K562 (cell line): ENCODE results near the gene C19orf47. TPM values are rescaled to one million over a fixed set of nuclear protein-coding genes. Genes with fewer than 3 reads are reported as not detected.

ENCODE experiments used
- ATAC-seq: fragments of 200-7000 bp; cut with Tn5 transposase; 3 replicates; pipeline ENCODE4 v1.9.1; 2020; ENCODE audit warnings: moderate library complexity
- BruUV-seq: library from RNA; stranded (reverse); fragments of 400-500 nt; replicated peaks from 2 replicates; lab custom pipeline; 2021; lab: Mats Ljungman, UMichigan
- CTCF ChIA-PET: fragments of 300-600 bp; formaldehyde crosslinking; extraction: SDS; loops from one replicate; lab custom pipeline; 2021; ENCODE audit warnings: low intra/inter-chr PET ratio; lab: Yijun Ruan, JAX
- POLR2A ChIA-PET: fragments of 300-600, 350-650 bp; sonication (Branson Sonifier 250); formaldehyde crosslinking; extraction: SDS; loops from one replicate; lab custom pipeline; 2021; ENCODE audit warnings: antibody characterized with exemption, inconsistent platforms; lab: Yijun Ruan, JAX
- DNase-seq, 4 experiments: peaks; one replicate each; pipeline versions ENCODE4 v3.0.0 to v3.0.0-alpha.2; 2011 to 2018; ENCODE audit warnings: low spot score in 3 of 4, mixed read lengths in 3 of 4; ENCODE audit errors: extremely low read depth in 1 of 4
- FAIRE-seq: peaks from 2 replicates; lab custom pipeline; 2011; peaks lifted over from hg19 to GRCh38; lab: Jason Lieb, UNC
- H2AFZ ChIP-seq: 2 replicates; pipeline ENCODE4 v1.6.0; 2011; ENCODE audit warnings: low read depth, low read length, control low read depth, inconsistent platforms
- H3K27ac ChIP-seq: fragments of 200-600 bp; 3 replicates; pipeline ENCODE4 v1.8.0; 2011; ENCODE audit warnings: low read depth, mild to moderate bottlenecking, control low read depth, inconsistent platforms, low read length, moderate library complexity, mixed read lengths; ENCODE audit errors: extremely low read depth
- H3K27me3 ChIP-seq, 2 experiments: fragments of 300-600 bp in 1 of 2; 2 replicates in 1 of 2; 3 replicates in 1 of 2; pipeline versions ENCODE4 v1.6.0 to v1.8.0; 2011; ENCODE audit warnings: inconsistent platforms in 2 of 2, low read length in 2 of 2, mild to moderate bottlenecking in 1 of 2, mixed read lengths in 1 of 2, moderate library complexity in 1 of 2; ENCODE audit not compliant: control insufficient read depth in 2 of 2, insufficient read depth in 2 of 2
- H3K36me3 ChIP-seq: fragments of 300-600 bp; 3 replicates; pipeline ENCODE4 v1.8.0; 2011; ENCODE audit warnings: mild to moderate bottlenecking, low read length, inconsistent platforms; ENCODE audit not compliant: control insufficient read depth, insufficient read depth
- H3K4me1 ChIP-seq, 2 experiments: fragments of 200-600 bp in 1 of 2; replicated peaks in 1 of 2; 2 replicates in 1 of 2; 3 replicates in 1 of 2; pipeline versions ENCODE4 v1.5.1 to v1.8.0; 2011; ENCODE audit warnings: inconsistent platforms in 2 of 2, low read length in 2 of 2, mild to moderate bottlenecking in 1 of 2, mixed read lengths in 1 of 2, moderate library complexity in 1 of 2; ENCODE audit not compliant: control insufficient read depth in 2 of 2, insufficient read depth in 2 of 2
- H3K4me2 ChIP-seq: 2 replicates; pipeline ENCODE4 v1.6.1; 2011; ENCODE audit warnings: low read length, control low read depth, inconsistent platforms, mixed read lengths; ENCODE audit not compliant: insufficient read depth
- H3K4me3 ChIP-seq: fragments of 200-600 bp; sonication (generic), shearing (Covaris generic); 2 replicates; pipeline ENCODE4 v1.5.1; 2016; ENCODE audit warnings: control low read depth, inconsistent platforms
- H3K79me2 ChIP-seq: fragments of 200-600 bp; 3 replicates; pipeline ENCODE4 v1.8.0; 2011; ENCODE audit warnings: low read length, inconsistent platforms; ENCODE audit not compliant: control insufficient read depth, insufficient read depth
- H3K9ac ChIP-seq, 2 experiments: 2 replicates each; pipeline versions ENCODE4 v1.6.0 to v1.6.1; 2011; ENCODE audit warnings: low read depth in 2 of 2, low read length in 2 of 2, control low read depth in 1 of 2, inconsistent platforms in 1 of 2, mild to moderate bottlenecking in 1 of 2, mixed read lengths in 1 of 2; ENCODE audit not compliant: insufficient read depth in 1 of 2
- H3K9me1 ChIP-seq: one replicate; pipeline ENCODE4 v1.6.0; 2011; ENCODE audit warnings: inconsistent platforms, mild to moderate bottlenecking, low read length, moderate library complexity; ENCODE audit not compliant: control insufficient read depth, insufficient read depth
- H3K9me3 ChIP-seq: replicated peaks from 2 replicates; pipeline ENCODE4 v1.5.1; 2011; ENCODE audit warnings: low read depth, low read length, inconsistent platforms; ENCODE audit not compliant: control insufficient read depth, insufficient read depth
- H4K20me1 ChIP-seq: replicated peaks from 2 replicates; pipeline ENCODE4 v1.6.1; 2011; ENCODE audit warnings: low read length, inconsistent platforms, mixed read lengths; ENCODE audit not compliant: control insufficient read depth, insufficient read depth
- CCNT2 ChIP-seq: IDR thresholded peaks from 2 replicates; pipeline ENCODE4 v1.6.1; 2011; ENCODE audit warnings: borderline replicate concordance, low read depth, mild to moderate bottlenecking, moderate library complexity, mixed read lengths, low read length; ENCODE audit not compliant: insufficient read length; ENCODE audit errors: extremely low read depth
- NELFE ChIP-seq: IDR thresholded peaks from 2 replicates; pipeline ENCODE4 v1.6.1; 2011; ENCODE audit warnings: mild to moderate bottlenecking; ENCODE audit not compliant: insufficient read depth, insufficient read length
- ZNF589 ChIP-seq: fragments of 200-800 bp; sonication (Bioruptor generic); IDR thresholded peaks from 2 replicates; pipeline ENCODE4 v1.6.1; 2016; ENCODE audit warnings: low read depth, missing genetic modification characterization, missing compliant biosample characterization
- ZNF707 ChIP-seq: fragments of 250-450 bp; sonication (Bioruptor Pico); conservative IDR thresholded peaks from 2 replicates; pipeline ENCODE4 v1.8.0; 2022; ENCODE audit warnings: inconsistent platforms, mild to moderate bottlenecking, moderate library complexity
- WGBS: fragments of 100-300 bp; shearing (Covaris generic); methylation state at CpG from one replicate; pipeline ENCODE4 v1.1.6; 2016; ENCODE audit warnings: low coverage, mixed read lengths; ENCODE audit not compliant: insufficient coverage; ENCODE audit errors: missing lambda C conversion rate; 5-methylcytosine and 5-hydroxymethylcytosine counted together
- in situ Hi-C: fragments of 300-500 bp; cut with MboI; formaldehyde crosslinking; loops from 4 replicates; pipeline ENCODE4 v1.15.0; 2018; ENCODE audit warnings: inconsistent platforms, mixed read lengths
- intact Hi-C: fragments of 100-400 bp; cut with micrococcal nuclease; formaldehyde crosslinking; loops from 2 replicates; pipeline ENCODE4 v1.14.2; 2022
- polyA plus RNA-seq, 8 experiments: library from polyadenylated mRNA; depleted of rRNA in 4 of 8; stranded (reverse) in 5 of 8; unstranded in 3 of 8; fragments of >200 nt; fragmentation: Nextera tagmentation in 2 of 8; fragmentation: Illumina TruSeq in 1 of 8; extraction: Ambion mirVana in 2 of 8; extraction: Trizol in 1 of 8; gene quantifications; 2 replicates each; pipeline versions ENCODE4 v1.2.1 to v1.2.3, GENCODE V29; 2011 to 2014; ENCODE audit warnings: inconsistent platforms in 1 of 8, missing spikeins in 1 of 8
- total RNA-seq, 7 experiments: library from RNA; depleted of rRNA in 6 of 7; stranded (reverse); fragments of >200 nt in 6 of 7; fragmentation: Illumina TruSeq in 2 of 7; extraction: Trizol in 2 of 7; gene quantifications; 2 replicates each; pipeline versions ENCODE4 v1.2.1 to v1.2.3, GENCODE V29; 2011 to 2021; ENCODE audit warnings: low replicate concordance in 1 of 7

The C19orf47 gene
- total and polyA plus RNA-seq, 9 of the 15 experiments (the other 6 are each of a cell fraction or from before 2014, with no cell fraction given), result 0.08 to 26.1 (median 14.7) TPM

DNA sequence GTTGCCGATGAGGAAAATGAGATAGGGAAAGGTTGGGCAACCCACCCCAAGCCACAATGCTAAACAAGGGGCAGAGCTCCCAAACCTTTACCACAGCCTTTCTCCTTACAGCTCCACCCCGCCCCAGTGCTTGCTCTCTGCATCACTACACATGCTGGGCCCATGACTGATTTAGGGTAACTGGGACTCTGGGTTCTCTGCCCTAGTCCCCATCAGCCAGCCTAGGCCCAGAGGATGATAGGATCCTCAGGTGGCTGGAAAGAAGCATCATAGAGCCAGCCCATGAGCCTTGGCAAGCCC is 11.6 kb downstream of the C19orf47 start:
- H3K4me1 ChIP-seq, result peaks cover 0 to 5% of the 10 kb centered on the region in 2 experiments; a peak in 2 of 5 replicates
- BruUV-seq, result no TSS peak
- TF ChIP-seq ZNF707, result no peak
- TF ChIP-seq CCNT2, result no peak
- no peak for TF ChIP-seq ZNF589 (CRISPR knock-in tag)
- TF ChIP-seq NELFE, result no peak
- TF ChIP-seq, all 486 proteins: peak for 0
- POLR2A ChIA-PET, result interaction anchor here (0.8 to 1.9 kb wide), 2 partner anchors 11 to 22 kb away, joined by 3 to 5 read pairs; partner anchors contain the start of genes C19orf47 and PLD3
- CTCF ChIA-PET, result no interaction called here
- WGBS, result 100% methylated on average over 1 of the region's 2 CpGs
- H3K27ac ChIP-seq, result no peak overlapping the region
- H3K4me2 ChIP-seq, result no peak overlapping the region
- no peak for ATAC-seq
- no peaks in the 10 kb centered on the region; the same call in 1 of the 2 replicates for H4K20me1 ChIP-seq
- in situ Hi-C loops (no loop called here), intact Hi-C loops (no loop called here)
- no peak overlapping the region for H2AFZ ChIP-seq
- DNase-seq, result no peak
- peaks cover 63% of the 10 kb centered on the region; the same call in 2 of the 3 replicates for H3K36me3 ChIP-seq
- H3K27me3 ChIP-seq, result no peaks in the 10 kb centered on the region
- peaks cover 12% of the 10 kb centered on the region for H3K79me2 ChIP-seq
- peaks cover 3% of the 10 kb centered on the region for H3K9me1 ChIP-seq
- no peak overlapping the region for H3K4me3 ChIP-seq
- no peak overlapping the region for H3K9ac ChIP-seq
- no peaks in the 10 kb centered on the region for H3K9me3 ChIP-seq
- FAIRE-seq, result no peak
